HG03378 (cell line): ENCODE measurements around the gene ARRDC5.
"Not testable (repeated sequence)": the region's sequence is repeated elsewhere in the genome, so short reads cannot be mapped to it uniquely, and the experiment has no call there.

Experiments used
- ATAC-seq: cut with Tn5 transposase; IDR thresholded peaks from one replicate; pipeline ENCODE4 v1.9.1; 2021; ENCODE audit warnings: mild to moderate bottlenecking, moderate library complexity; ENCODE audit not compliant: unreplicated experiment

The ARRDC5 gene

GRCh38 chr19:4902796-4903195 is at the start of gene ARRDC5:
TSS of gene ARRDC5 (minus strand) at chr19:4902896. CDS start at chr19:4902825, 71 bp downstream.
- no peak for ATAC-seq

DNA sequence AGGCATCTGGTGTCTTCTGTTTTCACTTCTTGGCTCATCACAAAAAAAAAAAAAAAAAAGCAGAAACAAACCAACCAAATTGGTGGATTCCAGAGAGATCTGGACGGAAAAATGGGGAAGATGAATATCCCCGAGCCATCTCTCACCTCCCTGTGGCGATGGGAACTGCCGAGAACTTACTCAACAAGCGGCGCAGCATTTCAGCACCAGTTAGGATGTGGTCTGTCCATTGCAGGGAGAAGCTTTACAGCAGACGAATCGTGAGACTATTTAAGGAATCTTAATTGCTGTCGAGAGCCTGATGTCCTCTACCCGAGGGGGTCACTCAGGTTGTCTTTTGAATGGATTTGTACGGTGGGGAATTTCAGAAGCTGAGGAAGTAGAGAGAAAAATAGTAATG is 49.0 kb upstream of the ARRDC5 start:
- no peak for ATAC-seq

DNA sequence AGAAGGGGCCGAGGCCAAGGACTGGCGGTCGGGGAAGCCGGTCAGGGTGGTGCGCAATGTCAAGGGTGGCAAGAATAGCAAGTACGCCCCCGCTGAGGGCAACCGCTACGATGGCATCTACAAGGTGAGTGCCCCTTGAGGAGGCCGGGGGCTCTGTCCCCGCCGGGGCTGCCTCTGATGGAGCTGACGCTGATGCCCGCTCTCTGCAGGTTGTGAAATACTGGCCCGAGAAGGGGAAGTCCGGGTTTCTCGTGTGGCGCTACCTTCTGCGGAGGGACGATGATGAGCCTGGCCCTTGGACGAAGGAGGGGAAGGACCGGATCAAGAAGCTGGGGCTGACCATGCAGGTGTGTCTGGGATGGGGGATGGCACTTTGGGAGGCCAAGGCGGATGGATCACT is 48.0 kb upstream of the ARRDC5 start:
- not testable (repeated sequence) for ATAC-seq

DNA sequence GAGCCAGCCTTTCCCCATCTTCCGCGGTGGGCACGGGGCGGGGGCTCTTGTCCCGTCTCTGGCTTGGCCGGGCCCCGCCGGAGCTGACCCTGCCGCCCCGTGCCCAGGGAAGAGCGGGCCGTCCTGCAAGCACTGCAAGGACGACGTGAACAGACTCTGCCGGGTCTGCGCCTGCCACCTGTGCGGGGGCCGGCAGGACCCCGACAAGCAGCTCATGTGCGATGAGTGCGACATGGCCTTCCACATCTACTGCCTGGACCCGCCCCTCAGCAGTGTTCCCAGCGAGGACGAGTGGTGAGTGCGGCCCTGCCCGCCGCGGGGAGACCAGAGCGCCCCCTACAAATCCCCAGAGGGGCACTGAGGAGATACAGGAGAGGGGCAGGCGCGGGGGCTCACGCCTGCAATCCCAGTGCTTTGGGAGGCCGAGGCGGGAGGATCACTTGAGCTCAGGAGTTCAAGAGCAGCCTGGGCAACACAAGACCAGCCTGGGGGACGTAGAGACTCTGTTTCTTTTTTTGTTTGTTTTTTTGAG is 39.0 kb upstream of the ARRDC5 start:
- not testable (repeated sequence) for ATAC-seq

DNA sequence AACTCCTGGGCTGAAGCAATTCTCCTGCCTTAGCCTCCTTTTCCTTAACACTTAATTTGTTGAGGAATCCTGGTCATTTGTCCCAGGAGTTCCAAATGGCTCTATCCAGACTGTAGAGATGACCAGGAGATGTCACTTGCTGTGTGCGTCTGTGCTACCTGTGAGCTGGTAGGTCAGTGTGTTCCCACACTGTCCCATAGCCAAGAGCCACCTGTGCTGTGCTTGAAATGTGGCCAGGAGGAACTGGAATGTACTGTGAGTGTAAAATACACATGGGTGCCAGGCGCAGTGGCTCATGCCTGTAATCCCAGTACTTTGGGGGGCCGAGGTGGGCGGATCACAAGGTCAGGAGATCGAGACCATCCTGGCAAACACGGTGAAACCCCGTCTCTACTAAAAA is 36.8 kb upstream of the ARRDC5 start:
- ATAC-seq: no peak

DNA sequence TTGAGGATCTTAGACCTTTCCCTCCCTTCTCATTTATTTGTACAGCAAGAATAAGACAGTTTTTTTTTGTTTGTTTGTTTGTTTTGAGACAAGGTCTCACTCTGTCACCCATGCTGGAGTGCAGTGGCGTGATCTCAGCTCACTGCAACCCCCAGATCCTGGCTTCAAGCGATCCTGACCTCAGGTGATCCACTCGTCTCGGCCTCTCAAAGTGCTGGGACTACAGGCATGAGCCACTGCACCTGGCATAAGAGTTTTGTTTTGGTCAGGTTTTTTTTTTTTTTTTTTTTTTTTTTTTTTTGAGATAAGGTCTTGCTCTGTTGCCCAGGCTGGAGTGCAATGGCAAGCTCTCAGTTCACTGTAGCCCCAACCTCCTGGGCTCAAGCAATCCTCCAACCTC is 35.8 kb upstream of the ARRDC5 start:
- not testable (repeated sequence) for ATAC-seq

- no peak for ATAC-seq
These were observed 34.4 kb upstream of the ARRDC5 start for GRCh38 chr19:4937060-4937459.

DNA sequence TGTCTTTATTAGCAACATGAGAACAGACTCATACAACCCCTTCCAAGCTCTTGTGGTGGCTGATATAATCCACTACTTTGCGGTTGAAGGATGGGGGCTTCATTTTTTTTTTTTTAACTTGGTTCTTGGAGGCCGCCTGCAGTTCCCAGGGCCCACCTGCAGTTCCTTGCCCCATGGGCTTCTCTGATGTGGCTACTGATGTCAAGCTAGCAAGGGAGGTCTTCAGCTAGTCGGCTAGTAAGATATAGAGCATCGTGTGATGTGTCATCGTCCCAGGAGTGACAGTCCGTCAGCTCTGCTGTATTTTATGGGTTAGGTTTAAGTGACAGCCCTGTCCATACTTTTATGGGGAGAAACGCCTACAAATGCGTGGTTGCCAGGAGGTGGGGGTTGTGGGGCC is 32.7 kb upstream of the ARRDC5 start:
- no peak for ATAC-seq

DNA sequence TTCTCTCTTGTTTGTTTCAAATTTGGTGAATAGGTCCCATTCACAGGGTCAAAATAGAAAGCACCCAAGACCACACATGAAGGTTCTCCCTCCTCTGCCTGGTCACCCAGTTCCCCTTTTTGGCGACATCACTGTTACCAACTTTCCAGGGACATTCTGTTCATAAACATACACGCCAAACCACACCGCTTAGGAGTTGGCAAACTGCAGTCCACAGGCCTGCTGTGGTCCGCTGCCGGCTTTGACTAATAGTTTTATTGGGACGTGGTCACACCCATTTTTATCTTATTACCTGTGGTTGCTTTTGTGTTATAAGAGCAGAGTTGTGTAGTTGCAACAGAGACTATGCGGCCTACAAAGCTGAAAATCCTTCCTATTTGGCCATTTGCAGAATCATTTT is 30.8 kb upstream of the ARRDC5 start:
- ATAC-seq: no peak

DNA sequence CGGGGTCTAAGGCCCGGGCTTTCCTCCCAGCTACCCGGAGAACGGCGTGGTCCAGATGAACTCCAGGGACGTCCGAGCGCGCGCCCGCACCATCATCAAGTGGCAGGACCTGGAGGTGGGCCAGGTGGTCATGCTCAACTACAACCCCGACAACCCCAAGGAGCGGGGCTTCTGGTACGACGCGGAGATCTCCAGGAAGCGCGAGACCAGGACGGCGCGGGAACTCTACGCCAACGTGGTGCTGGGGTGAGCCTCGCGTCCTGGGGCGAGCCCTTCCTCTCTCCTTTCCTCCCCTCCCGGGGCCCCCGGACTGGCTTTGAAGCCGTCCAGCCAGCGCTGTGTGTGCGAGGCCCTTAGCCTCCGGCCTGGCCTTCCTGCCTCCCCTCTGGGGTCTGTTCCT is 30.0 kb upstream of the ARRDC5 start:
- ATAC-seq: no peak

GRCh38 chr19:4930664-4931063 is 28.0 kb upstream of the ARRDC5 start:
- ATAC-seq: no peak

DNA sequence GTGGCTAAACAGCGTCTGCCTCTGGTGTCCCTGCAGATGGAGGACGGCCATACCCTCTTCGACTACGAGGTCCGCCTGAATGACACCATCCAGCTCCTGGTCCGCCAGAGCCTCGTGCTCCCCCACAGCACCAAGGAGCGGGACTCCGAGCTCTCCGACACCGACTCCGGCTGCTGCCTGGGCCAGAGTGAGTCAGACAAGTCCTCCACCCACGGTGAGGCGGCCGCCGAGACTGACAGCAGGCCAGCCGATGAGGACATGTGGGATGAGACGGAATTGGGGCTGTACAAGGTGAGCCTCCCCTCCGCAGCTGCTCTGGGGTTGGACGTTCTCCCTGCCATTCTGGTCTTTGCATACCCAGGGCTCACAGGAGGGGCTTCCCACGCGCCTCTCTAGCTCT is 26.5 kb upstream of the ARRDC5 start:
- ATAC-seq: no peak

GRCh38 chr19:4923276-4923747 is 20.6 kb upstream of the ARRDC5 start:
- no peak for ATAC-seq

GRCh38 chr19:4922530-4923275 is 20.0 kb upstream of the ARRDC5 start:
- ATAC-seq: no peak

DNA sequence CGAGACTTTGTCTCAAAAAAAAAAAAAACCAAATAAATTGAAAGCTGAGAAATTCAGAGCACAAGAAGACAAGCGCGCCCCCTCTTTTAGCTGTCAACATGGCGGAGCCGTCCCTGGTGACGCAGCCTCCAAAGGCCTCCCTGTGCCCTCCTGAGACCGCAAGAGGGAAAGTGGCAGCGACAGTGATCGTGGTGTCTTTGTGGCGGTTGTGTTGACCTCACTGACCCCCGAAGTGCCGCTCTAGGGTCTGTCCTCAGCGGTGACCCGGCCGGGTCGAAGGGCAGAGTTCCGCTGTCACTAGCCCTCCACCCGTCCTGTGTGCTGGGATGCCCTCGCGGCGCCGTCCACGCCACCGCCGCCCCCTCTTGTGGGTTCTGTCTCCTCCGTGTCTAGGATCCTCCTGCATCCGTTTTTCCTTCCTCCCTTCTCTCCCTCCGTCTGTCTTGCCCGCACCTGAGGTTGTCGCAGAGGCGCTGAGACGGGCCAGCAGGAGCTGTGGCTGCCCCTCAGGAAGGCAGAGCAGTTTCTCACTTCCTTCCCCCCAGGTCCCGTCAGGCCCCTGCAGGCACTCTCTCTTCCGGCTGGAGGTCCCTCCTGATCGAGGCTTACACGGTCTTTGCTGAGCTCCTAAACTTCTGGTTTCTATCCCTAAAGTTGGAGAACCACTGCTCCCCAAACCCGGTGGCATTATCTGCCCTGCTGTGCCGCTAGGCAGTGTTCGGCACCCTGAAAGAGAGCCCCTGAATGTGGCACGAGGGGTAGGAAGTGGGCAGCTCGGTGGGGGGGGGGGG is 13.8 kb upstream of the ARRDC5 start:
- ATAC-seq: no peak

DNA sequence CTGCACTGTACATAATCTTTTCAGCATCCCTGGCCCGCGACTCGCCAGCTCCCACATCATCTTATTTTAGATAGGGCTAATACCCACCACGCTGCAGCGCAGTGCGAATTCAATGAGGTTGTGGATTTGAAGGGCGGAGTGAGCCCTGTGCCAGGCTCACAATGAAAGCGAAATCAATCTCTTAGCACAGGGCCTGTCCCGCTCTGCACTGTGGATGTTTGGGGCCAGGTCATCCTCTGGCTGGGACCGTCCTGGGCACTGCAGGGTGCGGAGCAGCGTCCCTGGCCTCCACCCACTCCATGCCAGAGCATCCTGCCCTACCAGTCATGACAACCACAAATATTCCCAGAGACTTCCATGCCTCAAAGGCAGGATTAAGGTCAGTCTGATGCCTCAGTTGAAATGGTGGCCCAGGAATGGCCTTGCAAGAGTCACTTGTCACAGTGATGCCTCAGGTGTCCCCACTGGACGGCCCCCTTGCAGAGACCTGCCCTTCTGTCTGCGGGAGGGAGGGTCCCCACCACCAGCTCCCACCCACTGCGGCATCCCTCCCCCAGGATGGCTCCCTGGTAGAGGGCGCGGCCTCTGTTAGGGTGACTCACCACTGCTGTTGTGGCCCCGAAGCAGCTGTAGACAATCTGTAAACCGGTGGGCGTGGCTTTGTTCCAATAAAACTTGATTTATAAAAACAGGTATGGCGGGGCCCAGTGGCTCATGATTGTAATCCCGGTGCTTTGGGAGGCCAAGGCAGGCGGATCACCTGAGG is 12.2 kb upstream of the ARRDC5 start:
- ATAC-seq: no peak

- no peak for ATAC-seq
These were observed 11.5 kb upstream of the ARRDC5 start for GRCh38 chr19:4913996-4914735.

DNA sequence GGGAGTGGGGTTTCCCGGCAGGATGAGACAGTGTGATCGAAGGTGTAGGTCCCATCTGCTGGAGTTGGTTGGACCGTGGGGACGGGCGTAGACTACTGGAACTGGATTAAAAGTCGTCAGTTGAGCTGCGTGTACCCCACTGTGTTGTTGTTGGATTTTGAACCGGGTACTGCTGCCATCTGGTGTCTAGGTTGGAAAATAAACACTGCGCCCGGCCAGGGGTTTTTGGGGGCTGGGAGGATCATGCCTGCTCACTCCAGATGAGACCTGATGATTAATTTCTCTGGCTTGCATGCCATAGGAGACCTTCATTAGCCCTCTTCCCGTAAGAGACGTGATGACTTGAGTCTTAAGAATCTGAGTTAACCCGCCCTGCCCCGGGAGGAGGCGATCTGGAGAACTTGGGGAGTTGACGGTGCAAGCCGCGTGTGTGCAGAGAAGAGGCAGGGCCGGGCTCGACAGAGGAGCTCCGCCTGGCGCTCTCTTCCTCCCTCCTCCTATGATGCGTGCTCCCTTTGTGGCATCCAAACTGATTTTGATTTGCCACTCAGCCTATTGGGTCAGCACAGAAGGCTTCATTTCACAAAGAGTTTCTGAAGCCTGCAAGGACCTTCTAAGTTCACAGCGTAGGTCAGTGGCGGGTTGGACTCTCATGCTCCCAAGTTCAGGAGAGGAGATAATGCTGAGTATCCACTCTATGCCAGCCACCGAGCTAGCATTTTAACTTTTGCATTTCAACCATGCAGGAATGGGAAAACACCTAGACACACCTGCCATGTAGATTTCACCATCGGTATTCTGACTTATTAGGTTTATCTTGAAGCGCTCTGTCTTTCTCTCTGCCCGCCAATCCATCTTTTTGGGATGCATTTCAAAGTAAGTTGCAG is 9.3 kb upstream of the ARRDC5 start:
- no peak for ATAC-seq

DNA sequence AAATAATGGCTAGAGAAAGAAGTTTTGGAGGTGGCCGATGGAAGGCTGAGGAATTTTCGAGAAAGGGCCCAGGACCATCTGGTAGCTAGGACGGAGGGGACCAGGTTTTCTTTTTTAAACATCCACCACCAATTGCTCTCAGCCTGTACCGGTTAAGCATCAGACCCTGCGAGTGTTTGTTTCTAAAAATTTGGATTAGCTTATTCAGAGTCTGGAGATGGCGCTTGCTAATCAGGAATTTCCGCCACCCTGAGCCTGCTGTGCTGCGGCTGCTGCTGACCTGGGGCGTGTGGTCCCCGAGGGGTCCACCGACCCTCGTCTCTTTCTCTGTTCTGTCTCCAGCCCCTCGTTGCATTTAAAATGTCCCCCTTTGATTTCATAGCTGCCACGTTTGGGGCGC is 8.6 kb upstream of the ARRDC5 start:
- no peak for ATAC-seq
